HG02642 (cell line): Measurements from ENCODE around the gene POLR2C.
"Not testable (repeated sequence)": the region's sequence is repeated elsewhere in the genome, so short reads cannot be mapped to it uniquely, and the experiment has no call there.

Source experiments
- ATAC-seq: cut with Tn5 transposase; IDR thresholded peaks from one replicate; pipeline ENCODE4 v1.9.1; 2021; ENCODE audit warnings: mild to moderate bottlenecking; ENCODE audit not compliant: unreplicated experiment, poor library complexity

POLR2C gene

DNA sequence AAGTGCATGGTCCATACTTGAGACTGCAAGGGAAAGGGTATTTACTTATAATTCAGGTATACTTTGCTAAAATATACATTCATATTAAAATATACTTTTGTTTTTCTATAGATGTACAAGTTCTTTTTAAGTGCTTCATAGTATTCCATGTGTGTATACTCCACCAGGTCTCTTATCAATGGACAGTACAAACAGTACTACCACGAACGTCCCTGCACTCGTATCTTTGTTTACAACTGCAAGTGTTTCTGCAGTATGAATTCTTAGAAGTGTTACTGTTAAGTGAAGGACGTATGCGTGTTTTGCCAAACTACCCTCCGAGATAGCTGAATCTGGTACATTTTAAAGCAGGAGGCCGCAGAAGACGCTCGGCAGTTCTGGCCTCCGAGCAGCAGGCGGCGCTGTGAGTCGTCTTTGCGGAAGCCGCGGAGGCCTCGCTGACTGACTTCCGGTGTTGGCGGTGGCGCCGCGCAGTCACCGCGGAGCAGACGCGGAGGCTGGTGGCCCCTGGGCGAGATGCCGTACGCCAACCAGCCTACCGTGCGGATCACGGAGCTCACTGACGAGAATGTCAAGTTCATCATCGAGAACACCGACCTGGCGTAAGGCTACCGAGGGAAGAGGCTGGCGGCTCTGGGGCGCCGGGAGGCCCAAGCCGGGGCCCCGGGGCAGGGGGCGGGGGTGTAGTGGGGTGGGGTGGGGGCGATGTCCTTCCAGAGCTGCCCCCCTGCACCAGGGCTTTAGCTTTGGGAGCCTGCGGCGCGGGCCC, at the start of gene POLR2C:
TSS of gene POLR2C (plus strand) at position 471 of the 769 bp plus-strand sequence. CDS start at position 517, 46 bp downstream.
- peak; percentile 95 for ATAC-seq

DNA sequence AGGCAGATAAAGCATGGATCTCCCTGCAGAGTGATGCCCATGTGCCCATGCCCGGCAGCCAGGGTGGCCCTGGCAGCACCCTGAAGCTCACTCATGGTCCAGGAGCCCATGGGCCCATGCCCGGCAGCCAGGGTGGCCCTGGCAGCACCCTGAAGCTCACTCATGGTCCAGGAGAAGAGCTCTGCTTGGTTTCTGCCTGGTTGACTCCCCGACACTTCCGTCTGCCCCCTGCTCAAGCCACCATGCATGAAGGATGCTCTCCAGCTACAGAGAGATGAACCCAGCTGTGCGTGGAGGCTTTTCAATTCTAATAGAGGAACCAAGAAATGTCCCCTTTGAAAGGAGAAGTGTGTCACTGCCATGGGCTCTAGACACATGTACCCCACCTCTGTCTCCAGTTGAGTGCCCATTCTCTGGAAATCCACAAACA, 49.2 kb upstream of the POLR2C start:
- peak; percentile 53 for ATAC-seq

DNA sequence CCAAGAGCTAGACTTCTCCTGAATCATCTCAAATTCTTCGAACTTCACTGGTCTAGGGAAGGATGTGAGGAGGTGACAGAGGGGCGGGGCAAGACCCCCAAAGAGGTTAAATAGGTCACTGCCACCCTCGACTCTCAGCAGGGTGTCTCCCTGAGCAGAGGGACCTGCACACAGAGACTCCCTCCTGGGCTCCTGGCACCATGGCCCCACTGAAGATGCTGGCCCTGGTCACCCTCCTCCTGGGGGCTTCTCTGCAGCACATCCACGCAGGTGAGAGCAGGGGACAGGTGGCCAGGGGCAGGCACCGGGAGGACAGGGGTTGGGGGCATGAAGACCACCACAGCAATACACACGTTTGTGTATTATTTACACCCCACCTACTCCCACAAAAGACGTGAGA, 48.7 kb upstream of the POLR2C start:
- no peak for ATAC-seq

GRCh38 chr16:57416084-57416483, 46.4 kb upstream of the POLR2C start:
- no peak for ATAC-seq

DNA sequence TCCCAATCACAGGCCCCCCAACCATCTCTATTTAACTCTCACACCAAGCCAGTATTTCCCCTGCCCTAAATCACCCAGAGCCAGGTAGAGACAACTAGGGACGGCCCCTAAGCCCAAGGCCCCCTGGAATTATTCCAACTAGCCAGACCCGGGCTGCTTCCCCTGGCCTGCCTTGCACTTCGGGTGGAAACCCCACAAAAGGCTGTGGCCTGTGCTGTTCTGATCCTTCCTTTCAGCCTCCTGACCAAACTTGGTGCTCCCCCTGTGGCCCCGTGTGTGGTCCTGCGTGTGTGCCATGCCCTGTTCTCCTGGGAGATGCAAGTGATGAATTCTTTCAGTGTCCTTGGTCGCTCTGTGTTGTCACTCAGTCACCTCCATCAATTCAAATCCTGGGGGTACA, 43.0 kb upstream of the POLR2C start:
- ATAC-seq, result no peak

DNA sequence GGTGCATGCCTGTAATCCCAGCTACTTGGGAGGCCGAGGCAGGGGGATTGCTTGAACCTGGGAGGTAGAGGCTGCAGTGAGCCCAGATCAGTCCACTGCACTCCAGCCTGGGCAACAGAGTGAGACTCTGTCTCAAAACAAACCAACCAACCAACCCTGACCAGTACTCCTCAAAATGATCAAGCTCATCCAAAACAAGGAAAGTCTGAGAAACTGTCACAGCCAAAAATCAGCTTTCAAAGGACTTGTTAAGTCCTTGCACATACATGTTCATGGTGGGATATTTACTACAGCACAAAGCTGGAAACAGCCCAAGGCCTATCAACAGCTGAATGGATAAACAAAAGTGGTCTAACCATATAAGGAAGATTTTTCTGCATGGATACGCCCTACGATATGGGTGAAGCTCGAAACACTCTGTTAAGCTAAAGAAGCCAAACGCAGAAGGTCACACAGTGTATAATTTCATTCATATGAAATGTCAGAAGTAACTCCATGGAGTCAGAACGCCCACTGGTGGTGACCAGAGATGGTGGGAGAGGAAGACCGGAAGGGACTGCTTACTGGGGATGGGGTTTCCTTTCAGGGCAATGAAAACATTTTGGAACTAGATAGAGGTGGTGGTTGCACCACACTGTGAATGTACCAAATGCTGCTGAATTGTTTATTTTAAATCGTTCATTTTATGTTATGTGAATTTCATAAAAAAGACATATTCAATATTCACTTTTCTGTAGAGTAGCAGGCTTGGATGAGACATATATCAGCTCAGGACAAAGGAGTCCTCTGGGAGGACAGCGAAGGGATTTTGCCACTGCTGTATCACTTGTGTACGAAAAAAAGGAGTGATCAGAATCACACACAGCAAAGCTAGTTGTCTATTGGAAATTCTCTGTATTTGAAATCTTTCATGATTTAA, 40.2 kb upstream of the POLR2C start:
- ATAC-seq, result no peak

- ATAC-seq, result no peak
Observed at GRCh38 chr16:57423152-57423551, 39.3 kb upstream of the POLR2C start.

- no peak for ATAC-seq
Observed at GRCh38 chr16:57424583-57424982, 37.9 kb upstream of the POLR2C start.

- ATAC-seq, result no peak
Observed at GRCh38 chr16:57426356-57426755, 36.1 kb upstream of the POLR2C start.

DNA sequence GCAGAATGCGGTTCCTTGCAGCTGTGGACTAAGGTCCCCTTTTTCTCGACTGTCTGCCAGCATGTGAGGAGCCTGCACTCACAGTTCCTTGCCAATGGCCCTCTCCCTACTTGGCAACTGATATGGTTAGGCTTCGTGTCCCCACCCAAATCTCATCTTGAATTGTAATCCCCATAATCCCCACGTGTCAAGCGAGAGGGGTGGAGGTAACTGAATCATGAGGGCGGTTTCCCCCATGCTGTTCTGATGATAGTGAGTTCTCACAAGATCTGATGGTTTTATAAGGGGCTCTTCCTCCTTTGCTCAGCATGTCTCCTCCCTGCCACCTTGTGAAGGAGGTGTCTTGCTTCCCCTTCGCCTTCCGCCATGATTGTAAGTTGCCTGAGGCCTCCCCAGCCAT, 35.2 kb upstream of the POLR2C start:
- no peak for ATAC-seq

DNA sequence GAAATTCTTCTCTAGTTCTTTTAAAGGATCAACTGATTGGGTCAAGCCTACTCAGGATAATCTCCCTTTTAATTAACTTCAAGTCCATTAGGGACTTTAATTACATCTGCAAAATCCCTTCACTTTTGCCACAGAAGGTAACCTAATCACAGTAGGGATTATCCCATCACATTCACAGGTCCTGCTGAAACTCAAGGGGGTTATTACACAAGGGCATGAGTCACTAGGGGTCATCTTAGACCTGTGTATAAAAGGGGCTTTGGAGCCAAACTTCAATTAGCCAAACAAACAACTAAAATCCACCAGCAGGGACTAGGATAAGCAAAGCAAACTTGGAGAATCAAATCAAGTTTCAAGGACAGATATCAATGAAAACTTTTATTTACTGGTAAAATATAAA, 34.7 kb upstream of the POLR2C start:
- no peak for ATAC-seq

- ATAC-seq, result no peak
Observed at GRCh38 chr16:57430955-57431354, 31.5 kb upstream of the POLR2C start.

DNA sequence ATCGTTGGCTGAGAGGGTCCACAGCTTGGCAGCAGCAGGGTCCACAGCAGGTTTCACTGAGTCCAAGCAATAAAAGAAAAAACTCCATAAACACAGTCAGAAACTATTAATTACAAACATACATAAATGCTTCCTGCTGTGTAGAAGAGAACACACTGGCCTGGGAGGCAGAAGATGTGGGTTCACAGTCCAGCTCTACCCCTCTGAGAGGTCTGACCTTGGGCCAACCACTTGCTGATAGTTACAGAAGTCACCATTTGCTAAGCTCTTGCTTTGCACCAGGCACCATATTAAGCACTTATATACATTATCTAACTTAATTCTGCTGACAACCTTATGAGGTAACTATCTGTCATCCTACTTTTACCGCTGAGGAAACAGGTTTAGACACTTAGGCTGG, 30.0 kb upstream of the POLR2C start:
- ATAC-seq, result no peak

DNA sequence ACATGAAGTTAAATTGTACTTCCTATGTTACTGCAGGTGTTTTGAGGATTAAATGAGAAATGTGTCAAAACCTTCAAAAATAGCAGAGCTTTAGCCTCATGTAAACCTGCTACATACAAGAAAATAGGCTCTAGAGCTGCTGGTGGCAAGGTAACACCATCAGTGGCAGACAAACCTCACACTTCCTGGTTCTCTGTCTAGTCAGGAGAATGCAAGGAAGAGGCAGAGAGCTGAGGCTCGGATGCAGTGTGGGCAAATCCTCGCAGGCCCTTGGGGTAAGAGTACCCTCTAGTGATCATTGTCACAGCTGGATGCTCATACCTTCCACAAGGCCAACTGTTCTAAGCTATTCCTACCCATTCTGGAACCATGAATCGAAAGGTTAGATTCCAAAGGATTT, 29.5 kb upstream of the POLR2C start:
- no peak for ATAC-seq

DNA sequence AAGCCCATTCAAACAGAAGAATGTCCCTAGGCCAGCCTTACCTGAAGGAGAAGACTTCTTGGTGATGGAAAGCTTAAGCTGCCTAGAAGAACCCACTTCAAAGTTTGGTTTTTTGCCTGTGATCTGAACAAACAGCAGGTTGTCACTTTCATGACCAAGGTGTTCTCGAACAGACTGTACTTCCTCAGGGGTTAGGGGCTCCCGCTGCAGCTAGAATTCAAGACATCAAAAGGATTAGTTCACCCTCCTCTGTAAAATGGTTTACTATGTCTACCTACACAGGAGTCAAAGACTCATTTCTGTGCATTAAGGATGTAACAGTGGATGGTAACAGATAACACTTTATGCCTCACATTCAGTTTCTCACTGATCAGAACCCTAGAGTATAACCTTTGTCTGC, 28.5 kb upstream of the POLR2C start:
- no peak for ATAC-seq

- ATAC-seq, result no peak
Observed at GRCh38 chr16:57435838-57436237, 26.6 kb upstream of the POLR2C start.

DNA sequence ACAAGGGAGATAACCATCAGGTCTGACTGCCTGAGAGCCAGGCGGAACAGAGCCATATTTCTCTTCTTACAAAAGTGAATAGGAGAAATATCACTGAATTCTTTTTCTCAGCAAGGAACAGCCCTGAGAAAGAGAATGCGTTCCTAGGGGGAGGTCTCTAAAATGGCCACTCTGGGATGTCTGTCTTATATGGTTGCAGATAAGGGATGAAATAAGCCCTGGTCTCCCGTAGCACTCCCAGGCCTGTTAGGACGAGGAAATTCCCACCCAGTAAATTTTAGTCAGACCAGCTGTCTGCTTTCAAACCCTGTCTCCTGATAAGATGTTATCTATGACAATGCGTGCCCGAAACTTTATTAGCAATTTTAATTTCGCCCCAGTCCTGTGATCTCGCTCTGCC, 22.5 kb upstream of the POLR2C start:
- not testable (repeated sequence) for ATAC-seq

- not testable (repeated sequence) for ATAC-seq
Observed at GRCh38 chr16:57440551-57440950, 21.9 kb upstream of the POLR2C start.

DNA sequence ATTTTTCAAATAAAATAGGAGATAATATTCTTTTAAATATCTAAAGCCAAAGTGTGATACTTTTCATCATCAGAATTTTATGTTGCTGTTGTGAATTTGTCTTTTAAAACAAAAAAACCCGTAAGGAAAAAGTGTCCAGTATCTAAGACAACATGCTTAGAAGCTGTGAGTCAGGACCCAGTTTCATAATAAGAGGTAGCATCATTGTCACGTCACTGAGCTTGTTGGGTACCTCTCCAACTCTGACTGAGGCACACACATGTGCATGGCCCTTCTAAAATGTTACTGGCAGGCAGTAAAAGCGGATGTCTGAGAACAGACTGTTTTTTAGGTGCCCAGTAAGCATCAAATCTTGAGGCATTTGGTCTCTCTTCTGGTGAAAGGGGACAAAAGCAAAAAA, 17.8 kb upstream of the POLR2C start:
- ATAC-seq, result no peak

DNA sequence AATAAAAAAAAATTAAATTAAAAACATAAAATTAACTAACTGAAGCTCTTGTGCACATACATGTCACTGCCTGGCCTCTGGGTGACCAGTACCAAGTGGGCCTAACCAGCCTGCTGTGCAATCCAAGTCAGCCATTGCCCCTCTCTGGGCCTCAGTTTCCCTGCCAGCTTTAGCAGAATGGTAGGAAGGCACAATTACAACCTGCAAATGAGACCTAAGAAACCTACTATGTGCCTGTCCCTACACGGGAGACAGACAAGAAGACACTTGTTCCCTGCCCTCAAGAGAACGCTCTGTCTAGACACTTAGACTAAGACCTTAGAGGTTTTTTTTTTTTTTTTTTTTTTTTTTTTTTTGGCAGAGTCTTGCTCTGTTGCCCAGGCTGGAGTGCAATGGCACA, 17.0 kb upstream of the POLR2C start:
- ATAC-seq, result no peak

- peak; percentile 46 for ATAC-seq
Observed at GRCh38 chr16:57446531-57447185, 15.8 kb upstream of the POLR2C start.
